GM19372 (cell line): ENCODE data around the gene PLA2G4E.

Source experiments
- ATAC-seq: cut with Tn5 transposase; IDR thresholded peaks from one replicate; pipeline ENCODE4 v1.9.1; 2021; ENCODE audit warnings: mild to moderate bottlenecking, low read depth, moderate library complexity; ENCODE audit not compliant: unreplicated experiment

PLA2G4E gene

DNA sequence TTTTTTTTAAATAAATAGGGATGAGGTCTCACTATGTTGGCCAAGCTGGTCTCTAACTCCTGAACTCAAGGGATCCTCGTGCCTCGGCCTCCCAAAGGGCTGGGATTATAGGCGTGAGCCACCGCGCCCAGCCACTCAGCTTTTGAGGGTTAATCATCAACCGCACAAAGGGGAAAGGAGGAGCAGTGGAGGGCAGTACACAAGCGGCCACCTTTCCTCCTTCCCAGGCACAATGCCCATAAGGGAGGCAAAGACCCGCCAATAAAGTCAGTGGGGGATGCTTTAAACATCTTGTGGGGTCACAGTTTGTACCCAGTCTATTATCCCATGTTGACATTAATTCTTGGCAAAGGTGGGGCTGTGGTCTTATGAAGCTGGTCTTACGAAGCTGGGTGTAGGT, 80.9 kb downstream of the PLA2G4E start:
- no peak for ATAC-seq

DNA sequence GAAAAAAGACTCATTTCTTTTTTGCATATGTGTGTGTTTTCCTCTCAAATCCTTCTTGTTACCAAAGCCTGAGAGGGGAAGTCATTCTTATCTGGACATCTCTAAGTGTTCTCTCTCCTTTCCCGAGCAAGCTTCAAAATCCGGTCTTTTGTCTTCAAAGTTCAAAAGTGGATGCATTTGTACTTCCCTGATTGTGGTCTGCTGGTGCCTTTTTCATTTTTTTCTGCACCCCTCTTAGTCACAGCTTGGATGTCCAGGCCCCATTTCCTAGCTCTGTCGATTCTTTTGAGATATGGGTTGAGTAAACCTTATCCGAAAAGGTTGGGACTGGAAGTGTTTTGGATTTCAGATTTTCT, 83.3 kb downstream of the PLA2G4E start:
- no peak for ATAC-seq

DNA sequence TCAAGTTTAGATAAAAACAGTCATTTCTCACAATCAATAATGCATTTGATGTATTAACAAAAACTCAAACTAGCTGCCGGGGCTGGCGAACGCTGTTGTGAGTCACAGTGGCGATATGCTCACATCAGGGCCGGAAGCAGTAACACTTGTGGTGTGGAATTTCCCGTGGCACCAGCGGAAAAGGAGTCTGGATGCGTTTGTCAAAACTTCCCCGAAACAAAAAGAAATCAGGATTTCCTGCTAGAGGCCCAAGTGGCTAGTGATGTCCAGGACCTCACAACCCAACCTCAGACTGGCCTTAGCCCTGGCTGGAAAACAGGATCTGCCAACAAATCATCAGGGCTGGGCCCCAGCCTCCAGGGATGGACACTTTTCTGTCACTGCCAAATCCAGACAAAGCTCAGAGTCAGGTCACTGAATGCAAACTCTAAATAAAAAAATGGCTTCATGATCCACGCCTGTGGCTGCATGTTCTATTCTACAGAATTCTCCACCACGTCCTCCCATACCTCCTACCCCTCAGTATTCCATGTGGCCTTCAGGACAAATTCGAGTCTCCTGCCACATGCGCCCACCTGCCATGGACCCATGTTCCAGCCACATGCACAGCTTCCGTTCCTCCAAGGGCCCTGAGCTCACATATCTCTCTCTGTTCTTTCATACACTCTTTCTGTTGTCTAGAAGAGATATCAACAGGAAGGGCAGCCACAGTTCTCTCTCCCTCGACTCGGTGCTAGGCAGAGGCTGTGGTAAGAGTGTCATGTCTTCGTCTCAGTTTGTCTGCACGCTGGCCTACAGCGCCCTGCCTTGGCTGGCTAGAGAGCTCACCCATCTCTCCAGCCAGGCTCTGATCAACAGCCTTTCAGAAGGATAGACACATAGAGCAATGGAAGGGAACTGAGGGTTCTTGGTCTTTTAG, 83.9 kb downstream of the PLA2G4E start:
- no peak for ATAC-seq

DNA sequence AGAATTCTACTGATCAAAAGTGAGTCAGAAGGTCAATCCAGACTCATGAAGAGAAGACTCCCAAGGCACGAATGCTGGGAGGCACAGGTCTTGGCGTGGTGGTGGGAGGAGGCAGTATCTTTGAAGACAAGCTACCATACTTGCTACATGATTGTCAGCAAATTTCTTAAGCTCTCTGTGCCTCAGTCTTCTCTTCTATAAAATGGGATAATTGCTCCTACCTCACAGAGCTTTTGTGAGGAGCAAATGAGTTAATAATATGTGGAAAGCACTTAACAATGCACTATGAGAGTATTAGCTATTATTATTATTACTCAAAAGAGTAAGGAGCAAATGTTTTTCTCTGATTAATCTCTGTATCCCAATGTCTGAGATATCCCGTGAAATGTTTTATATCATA, 84.7 kb downstream of the PLA2G4E start:
- no peak for ATAC-seq

DNA sequence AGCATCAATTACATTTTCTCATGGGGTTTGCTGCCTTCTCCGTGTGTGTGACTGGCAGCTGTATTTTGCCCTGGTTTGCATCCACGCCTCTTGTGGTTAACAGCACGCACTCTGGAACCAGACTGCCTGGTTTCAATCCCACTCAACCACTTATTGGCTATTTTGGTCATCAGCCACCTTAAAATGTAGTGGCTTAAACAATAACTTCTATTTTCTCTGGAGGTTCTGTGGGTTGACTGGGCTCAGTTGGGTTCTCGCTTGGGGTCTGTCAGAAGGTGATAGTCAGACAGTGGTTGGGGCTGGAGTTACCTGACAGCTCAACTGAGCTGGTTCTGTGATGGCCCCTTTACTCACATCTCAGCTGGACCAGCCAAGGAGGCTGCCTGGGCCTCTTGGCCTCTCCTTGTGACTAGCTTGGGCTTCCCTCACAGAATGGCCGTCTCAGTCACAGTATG, 85.2 kb downstream of the PLA2G4E start:
- no peak for ATAC-seq

DNA sequence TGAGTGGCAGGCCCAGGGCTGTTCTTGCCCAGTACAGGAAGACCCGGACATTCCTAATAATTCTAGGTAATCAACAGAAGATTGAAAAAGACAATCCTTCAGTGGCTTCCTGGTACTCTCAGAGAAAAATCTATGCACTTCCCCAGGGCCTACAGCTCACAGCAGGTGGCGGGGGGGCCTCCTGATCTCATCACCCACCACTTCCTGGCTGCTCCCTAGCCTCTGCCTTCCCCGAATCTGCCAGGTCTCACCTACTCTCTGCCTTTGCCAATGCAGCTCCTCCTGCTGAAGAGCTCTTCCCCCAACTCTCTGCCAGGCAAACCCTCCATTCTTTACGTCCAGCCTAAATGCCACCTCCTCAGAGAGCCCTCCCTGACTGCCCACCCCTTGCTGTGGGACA, 86.0 kb downstream of the PLA2G4E start:
- ATAC-seq, result no peak

DNA sequence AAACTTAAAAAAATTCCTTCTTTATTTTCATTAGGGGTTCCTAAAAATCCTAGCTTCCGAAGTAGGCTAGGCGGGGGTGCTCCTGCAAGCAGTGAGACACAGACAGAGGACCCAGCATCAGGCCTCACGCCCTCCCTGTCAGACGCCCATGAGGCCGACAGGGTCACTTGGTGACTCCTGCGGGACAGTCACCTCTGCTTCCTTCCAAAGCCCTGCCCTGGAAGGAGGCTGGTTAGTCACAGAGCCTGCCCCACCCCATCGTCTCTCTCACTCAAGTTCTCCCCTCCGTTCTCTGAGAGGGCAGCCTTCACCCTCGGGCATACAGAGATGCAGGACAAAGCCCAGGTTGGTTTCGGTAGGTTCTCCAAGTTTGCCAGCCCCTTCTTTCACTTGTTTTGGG, 87.1 kb downstream of the PLA2G4E start:
- no peak for ATAC-seq

DNA sequence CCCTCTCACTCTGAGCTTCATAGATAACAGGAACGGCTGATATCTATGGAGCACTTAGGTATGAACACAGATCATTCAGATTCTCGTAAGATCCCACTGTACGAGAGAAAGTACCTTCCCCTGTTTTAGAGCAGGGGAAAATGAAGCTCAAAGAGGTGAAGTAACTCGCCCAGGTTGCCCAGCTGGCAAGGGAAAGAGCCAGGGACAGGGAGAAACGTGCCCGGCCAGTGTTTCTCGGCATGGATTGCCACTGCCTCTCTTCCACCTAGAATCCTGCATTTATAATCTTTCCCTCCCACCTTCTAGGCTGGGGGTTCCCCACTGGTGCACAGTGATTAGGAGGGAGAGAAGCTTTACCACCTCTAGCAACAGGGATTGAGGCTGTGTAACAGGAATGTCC, 87.5 kb downstream of the PLA2G4E start:
- no peak for ATAC-seq

DNA sequence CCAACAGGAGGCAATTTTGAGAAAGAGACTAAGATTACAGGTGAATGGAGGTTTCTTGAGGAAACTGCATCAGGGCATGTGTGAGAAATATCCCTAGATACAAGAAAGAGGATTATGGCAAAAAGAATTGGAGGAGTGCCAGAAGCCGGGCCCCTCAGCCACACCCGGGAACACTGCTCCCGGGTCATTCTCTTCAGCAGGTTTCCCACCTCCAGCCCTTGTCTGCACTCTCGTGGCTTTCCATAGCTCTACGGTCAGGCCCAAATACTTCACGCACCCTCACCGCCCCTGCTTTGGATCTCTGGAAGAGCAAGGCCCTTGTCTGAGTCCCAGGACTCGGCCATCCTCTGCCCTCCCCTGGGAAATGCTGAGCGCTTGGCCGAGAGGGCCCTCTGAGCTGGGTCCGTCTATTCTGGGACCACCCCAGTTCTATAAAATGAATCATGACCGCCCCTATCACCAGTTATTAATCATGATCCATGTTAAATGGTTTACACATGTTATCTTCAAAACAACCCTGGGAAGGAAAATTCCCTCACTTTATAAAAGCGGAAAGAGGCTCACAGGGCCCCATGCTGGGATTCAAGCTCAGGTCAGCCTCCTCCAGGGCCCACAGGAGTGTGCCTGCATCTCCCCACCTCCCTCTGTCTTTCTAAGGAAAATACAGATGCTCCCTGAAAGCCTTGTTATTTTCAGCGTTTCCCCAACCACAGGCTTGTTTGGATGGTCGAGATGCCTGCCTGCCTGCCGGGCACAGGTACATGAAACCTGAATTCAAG, 88.1 kb downstream of the PLA2G4E start:
- ATAC-seq, result no peak

DNA sequence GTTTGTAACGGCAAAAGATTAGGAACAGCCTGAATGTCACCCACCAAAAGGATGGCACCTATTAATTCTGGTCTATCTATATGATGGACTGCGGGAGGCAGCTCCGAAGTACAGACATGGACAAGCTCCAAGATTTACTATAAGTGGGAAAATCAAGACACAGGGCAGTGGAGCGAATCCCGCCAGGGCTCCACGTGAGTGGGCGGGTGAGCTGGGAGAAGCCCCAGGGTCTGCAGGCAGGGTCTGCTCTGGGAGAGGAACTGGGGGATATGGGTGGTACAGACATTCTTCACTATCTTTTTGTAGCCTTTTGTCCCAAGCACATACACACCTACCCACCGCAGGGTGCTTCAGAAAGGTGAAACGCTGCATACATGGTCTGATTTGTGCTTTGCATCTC, 88.7 kb downstream of the PLA2G4E start:
- ATAC-seq, result no peak
